ENCODE results near the gene POLL. TPM values are rescaled to one million over a fixed set of nuclear protein-coding genes. Genes with fewer than 3 reads are reported as not detected.

The POLL gene
- polyA plus RNA-seq, 10 donors: 19.4 to 30.3 (median 24.2) TPM

- no peak for DNase-seq
Measured at GRCh38 chr10:101575091-101575490, 13.0 kb downstream of the POLL start.

DNA sequence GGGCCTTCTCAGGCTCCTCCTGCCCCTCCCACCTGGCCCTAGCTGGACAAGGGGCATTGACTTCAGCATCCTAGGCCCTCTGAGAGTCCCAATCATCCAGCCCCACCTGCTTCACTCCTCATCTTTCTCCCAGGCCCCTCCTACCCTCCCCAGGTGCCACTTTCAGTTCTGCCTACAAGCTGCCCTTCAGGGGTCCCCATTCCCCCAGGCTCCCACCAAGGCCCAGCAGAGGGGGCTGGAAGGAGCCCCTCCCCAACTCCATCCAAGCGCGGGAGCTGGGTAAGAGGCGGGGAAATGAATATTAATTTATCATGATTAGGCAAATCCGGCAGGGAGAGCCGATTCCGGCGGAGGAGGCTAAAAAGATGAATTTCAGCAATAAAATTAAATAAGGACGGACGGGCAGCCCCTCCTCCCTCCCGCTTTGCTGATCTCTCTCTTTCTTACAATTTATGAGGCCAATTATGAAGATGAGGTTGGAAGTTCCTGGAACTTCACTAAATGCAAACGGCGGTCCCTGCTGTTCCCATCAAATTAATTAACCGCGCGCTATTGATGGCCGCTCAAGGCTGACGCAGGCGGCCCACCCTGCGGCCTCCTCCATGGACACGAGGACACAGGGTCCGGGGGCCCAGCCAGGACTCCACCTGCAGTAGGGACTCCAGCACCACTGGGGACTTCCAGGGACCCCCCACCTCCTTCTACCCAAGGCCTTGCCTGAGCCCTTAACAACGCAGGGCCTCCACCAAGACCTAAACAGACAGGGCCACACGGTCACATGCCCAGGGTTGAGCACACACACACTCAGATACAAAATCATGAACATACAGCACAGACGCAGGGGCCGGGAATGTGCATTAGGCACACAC is 13.9 kb downstream of the POLL start:
- DNase-seq: no peak

DNA sequence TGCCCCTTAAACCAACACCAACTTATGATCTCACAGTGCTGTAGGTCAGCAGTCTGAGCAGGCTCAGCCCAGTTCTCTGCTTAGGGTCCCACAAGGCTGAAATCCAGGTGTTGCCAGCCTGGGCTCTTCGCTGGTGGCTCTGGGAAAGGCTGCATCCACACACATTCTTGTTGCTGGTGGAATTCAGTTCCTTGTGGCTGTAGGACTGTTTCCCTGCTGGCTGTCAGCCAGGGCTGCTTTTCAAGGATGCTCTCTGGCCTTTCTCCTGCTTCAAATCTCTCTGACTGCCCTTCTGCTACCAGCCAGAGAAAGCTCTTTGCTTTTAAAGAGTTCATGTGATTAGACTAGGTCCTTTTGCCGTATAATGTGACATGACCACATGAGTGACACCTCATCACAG is 15.3 kb downstream of the POLL start:
- DNase-seq: no peak

- no peak for DNase-seq
Measured at GRCh38 chr10:101572126-101572525, 15.9 kb downstream of the POLL start.

DNA sequence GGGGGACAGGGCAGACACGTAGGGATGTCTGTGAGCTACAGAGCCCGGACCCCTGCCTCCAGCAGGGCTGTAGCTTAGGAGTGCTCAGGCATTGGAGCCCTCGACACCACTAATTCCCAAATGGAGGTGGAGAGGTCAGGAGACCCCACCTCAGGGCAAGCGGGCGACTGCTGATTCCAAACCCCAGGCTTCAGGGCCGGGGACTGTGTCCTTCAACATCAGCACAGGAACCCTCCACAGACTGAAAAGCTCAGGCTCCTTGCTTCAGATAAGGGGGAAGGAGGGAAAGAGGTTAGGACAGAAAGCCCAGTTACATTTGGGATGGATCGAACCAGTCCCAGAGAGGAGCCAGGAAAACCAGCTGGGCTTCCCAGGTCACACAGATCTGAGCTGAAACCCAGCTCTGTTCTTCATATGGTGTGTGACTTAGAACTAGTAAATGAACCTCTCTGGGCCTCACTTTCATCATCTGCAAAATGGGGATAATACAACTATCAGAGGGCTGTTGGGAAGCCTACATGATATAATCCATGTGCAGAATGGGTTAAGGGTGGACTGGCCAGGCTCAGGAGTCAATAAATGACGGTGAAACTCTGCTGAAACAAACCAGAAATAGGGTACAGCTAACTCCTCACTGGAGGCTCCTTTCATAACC is 16.7 kb downstream of the POLL start:
- no peak for DNase-seq

DNA sequence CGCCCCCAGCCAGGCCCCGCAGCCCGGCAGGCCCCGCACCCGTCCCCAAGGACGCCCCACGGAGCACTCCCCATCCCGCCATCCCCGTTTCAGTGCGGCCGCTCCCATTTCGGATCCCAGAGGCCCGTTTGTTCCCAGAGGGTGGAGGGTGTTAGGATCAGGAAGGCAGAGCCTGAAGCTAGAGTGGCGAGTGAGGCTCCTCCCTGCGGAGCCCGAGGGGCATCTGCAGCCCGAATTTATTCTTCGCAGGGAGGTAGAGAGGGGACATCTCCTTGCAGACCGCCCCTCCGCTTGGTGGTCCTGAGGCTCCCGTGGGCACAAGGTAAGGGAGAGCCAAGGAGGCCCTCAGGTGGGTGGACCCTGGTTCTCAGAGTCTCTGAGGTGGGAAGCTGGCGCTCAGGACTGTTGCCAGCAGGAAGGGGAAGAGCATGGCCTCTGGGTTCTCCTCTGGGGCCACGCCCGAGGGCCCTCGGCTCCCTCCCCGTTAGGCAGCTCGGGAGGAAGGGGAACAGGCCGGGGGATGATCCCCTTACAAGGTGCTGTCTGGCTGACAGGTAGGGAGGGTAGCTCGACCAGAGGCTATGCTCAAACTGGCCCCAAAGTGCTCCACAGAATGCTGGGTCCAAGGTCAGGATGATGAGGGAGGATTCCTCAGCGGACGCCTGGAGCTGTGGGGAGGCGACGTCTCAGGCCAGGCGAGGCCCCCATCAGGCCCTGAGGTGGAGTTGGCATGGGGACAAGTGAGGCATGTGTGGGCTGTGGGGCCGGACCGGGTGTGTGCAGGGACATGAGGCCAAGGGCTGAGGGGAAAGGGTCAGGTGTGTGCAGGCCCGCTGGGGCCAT is 17.4 kb downstream of the POLL start:
- DNase-seq: peak in 2 of 3 donors; percentile 13 to 30

- DNase-seq: peak; percentile 60 to 93 (median 87)
Measured at GRCh38 chr10:101569622-101570427, 18.2 kb downstream of the POLL start.

GRCh38 chr10:101569323-101569621 is 18.8 kb downstream of the POLL start:
- peak in 1 of 3 donors; percentile 56 for DNase-seq

GRCh38 chr10:101568054-101568745 is 19.9 kb downstream of the POLL start:
- no peak for DNase-seq

GRCh38 chr10:101567165-101568006 is 20.7 kb downstream of the POLL start:
- DNase-seq: no peak

GRCh38 chr10:101566333-101567164 is 21.5 kb downstream of the POLL start:
- DNase-seq: peak in 2 of 3 donors; percentile 24 to 68

DNA sequence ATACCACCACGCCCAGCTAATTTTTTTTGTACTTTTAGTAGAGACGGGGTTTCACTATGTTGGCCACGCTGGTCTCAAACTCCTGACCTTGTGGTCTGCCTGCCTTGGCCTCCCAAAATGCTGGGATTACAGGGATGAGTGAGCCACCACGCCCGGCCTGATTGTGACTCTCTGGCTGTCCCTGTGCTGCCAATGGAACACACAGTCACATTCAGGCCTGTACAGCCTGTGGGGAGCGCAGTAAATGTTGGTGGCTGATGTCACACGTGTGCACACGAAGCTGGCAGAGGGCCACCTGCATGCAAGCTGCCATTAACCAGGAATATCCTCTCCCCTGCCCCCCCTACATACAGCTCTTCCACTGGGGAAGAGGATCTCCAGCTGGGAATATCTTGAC is 22.1 kb downstream of the POLL start:
- no peak for DNase-seq

- DNase-seq: no peak
Measured at GRCh38 chr10:101565370-101565900, 22.6 kb downstream of the POLL start.

- no peak for DNase-seq
Measured at GRCh38 chr10:101564490-101564991, 23.5 kb downstream of the POLL start.

- no peak for DNase-seq
Measured at GRCh38 chr10:101563497-101564040, 24.5 kb downstream of the POLL start.

- DNase-seq: no peak
Measured at GRCh38 chr10:101563007-101563406, 25.1 kb downstream of the POLL start.

DNA sequence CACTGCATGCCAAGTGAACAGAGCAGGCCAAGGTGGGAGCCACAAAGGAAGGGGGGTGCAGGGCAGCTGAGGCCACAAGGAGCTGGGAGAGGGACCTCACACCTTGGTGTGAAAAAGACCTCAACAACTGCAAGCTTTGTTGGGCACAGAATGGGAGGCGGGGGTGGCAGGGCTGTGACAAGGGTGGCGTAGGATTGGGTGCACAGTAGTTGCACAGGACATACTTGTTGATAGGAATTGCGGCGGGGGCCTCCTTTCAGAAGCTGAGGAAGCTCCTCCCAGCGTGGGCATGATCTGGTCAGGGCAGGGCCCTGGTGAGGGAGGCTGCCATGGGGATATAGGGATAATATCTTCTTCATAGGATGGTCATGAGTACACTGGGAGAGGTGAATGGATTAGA is 25.8 kb downstream of the POLL start:
- DNase-seq: no peak
